Hematopoietic multipotent progenitor cell treated with erythropoietin and hydrocortisone succinate and interleukin-3 and kit ligand, for 15 days (in vitro differentiated cells): ENCODE results near the gene ADCY2.

Source experiments
- DNase-seq: peaks from one replicate; pipeline ENCODE4 v3.0.0-alpha.2; 2015; ENCODE audit warnings: low spot score

The ADCY2 gene

GRCh38 chr5:7844901-7845300 is 449.0 kb downstream of the ADCY2 start:
- no peak for DNase-seq

GRCh38 chr5:7845557-7845956 is 449.6 kb downstream of the ADCY2 start:
- DNase-seq: no peak

GRCh38 chr5:7846327-7846726 is 450.4 kb downstream of the ADCY2 start:
- no peak for DNase-seq

GRCh38 chr5:7848296-7848695 is 452.4 kb downstream of the ADCY2 start:
- DNase-seq: no peak

GRCh38 chr5:7849681-7850394 is 453.9 kb downstream of the ADCY2 start:
- DNase-seq: no peak

GRCh38 chr5:7850395-7851239 is 454.7 kb downstream of the ADCY2 start, which contains the start of gene CFAP90:
Gene CFAP90, minus strand, starts transcription at chr5:7851133. Its CDS starts 112 bp downstream, at chr5:7851021.
- DNase-seq: no peak

- no peak for DNase-seq
Observed at GRCh38 chr5:7851240-7851592, 455.3 kb downstream of the ADCY2 start.

GRCh38 chr5:7851617-7852289 is 455.8 kb downstream of the ADCY2 start:
- DNase-seq: no peak

- no peak for DNase-seq
Observed at GRCh38 chr5:7852542-7852941, 456.6 kb downstream of the ADCY2 start.

- no peak for DNase-seq
Observed at GRCh38 chr5:7852988-7853387, 457.1 kb downstream of the ADCY2 start.

GRCh38 chr5:7855611-7856010 is 459.7 kb downstream of the ADCY2 start:
- DNase-seq: no peak

- peak; percentile 28 for DNase-seq
Observed at GRCh38 chr5:7856855-7857254, 460.9 kb downstream of the ADCY2 start.

- no peak for DNase-seq
Observed at GRCh38 chr5:7857361-7857760, 461.4 kb downstream of the ADCY2 start.

GRCh38 chr5:7857926-7858632 is 462.1 kb downstream of the ADCY2 start:
- DNase-seq: no peak

GRCh38 chr5:7866196-7866595 is 470.3 kb downstream of the ADCY2 start:
- DNase-seq: no peak

GRCh38 chr5:7867260-7867659 is 471.3 kb downstream of the ADCY2 start:
- DNase-seq: peak; percentile 10

GRCh38 chr5:7868427-7868772 is 472.5 kb downstream of the ADCY2 start:
- DNase-seq: no peak

- DNase-seq: peak; percentile 87
Observed at GRCh38 chr5:7868773-7869473, 473.0 kb downstream of the ADCY2 start, which contains the start of the genes FASTKD3 and MTRR. Gene FASTKD3, minus strand, starts transcription at chr5:7869031. Its CDS starts 948 bp downstream, at chr5:7868083. Gene MTRR, plus strand, starts transcription at chr5:7869148. Its CDS starts 1,647 bp downstream, at chr5:7870795.

- peak; percentile 18 for DNase-seq
Observed at GRCh38 chr5:7869474-7870136, 473.7 kb downstream of the ADCY2 start.

GRCh38 chr5:7871653-7872052 is 475.7 kb downstream of the ADCY2 start:
- DNase-seq: no peak
